Stimulated activated CD4-positive, alpha-beta T cell treated with anti-CD3 and anti-CD28 coated beads, Interleukin-4, amount 100 ng/mL, for 24 hours (primary cell): ENCODE results near the gene RAB11FIP4.
"Not testable (repeated sequence)": the region's sequence is repeated elsewhere in the genome, so short reads cannot be mapped to it uniquely, and the experiment has no call there.

ENCODE experiments used
- DNase-seq: peaks from one replicate; pipeline ENCODE4 v3.0.0-alpha.2; 2020

The RAB11FIP4 gene

DNA sequence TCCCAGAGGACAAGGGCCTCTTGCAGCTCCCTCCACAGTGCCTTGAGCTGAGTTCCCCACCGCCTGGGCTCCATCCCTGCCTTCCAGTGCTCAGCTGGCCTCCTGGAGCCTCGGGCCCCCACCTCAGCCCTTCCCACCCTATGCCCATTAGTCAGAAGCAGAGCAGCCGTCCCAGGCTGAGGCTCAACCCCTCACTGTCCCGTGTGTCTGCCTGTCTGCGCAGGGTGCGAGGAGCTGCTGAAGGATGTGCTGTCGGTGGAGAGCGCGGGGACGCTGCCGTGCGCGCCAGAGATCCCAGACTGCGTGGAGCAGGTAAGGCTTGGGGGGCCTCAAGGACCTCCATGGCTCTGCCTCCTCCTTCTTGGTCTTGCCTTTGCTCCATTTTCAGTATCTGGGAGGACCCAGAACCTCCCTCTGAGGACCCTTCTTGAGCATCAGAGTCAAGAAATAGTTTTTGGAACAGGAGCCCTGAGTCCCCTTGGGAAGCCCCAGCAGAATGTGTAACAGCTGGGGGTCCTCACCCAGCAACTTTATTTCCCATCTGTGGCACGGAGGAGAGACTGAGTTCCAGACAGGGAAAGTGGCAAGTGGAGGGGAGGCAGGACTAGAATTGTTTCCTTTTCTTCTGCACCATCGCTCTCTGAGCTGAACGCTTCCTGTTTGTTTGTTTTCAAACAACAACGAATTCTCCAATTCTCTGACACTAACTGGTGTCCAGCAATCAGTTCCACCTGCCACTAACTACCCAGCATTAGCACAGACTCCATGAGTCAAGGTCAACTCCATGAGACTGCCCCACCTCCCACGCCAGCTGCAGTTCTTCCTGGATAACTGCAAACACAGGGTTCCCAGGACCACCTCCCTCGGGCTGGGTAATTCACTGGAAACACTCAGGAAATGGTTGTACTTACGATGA is 42.6 kb downstream of the RAB11FIP4 start:
- no peak for DNase-seq

- DNase-seq, result no peak
Observed at GRCh38 chr17:31434727-31435050, 43.2 kb downstream of the RAB11FIP4 start.

GRCh38 chr17:31435581-31435980 is 44.1 kb downstream of the RAB11FIP4 start:
- DNase-seq, result no peak

- DNase-seq, result no peak
Observed at GRCh38 chr17:31437720-31438400, 46.4 kb downstream of the RAB11FIP4 start.

- no peak for DNase-seq
Observed at GRCh38 chr17:31439716-31440115, 48.2 kb downstream of the RAB11FIP4 start.

GRCh38 chr17:31442276-31442675 is 50.8 kb downstream of the RAB11FIP4 start:
- DNase-seq, result no peak

GRCh38 chr17:31442856-31443255 is 51.4 kb downstream of the RAB11FIP4 start:
- not testable (repeated sequence) for DNase-seq

DNA sequence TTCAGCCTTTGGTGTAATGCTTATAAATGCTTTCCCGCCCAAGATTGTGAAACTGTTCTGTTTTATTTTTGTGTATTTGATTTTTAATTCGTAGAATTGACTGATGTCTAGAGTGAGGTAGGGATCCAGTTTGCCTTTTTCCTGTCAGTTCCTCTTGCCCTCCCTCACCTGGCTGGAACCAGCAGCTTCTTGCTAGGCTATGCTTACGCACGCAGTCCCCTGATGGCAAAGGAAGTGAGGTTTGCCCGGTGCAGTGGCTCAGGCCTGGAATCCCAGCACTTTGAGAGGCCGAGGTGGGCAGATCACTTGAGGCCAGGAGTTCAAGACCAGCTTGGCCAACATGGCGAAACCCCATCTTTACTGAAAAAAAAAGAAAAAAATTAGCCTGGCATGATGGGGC is 51.9 kb downstream of the RAB11FIP4 start:
- no peak for DNase-seq

GRCh38 chr17:31444026-31444425 is 52.6 kb downstream of the RAB11FIP4 start:
- no peak for DNase-seq

GRCh38 chr17:31446195-31446967 is 54.9 kb downstream of the RAB11FIP4 start:
- no peak for DNase-seq

DNA sequence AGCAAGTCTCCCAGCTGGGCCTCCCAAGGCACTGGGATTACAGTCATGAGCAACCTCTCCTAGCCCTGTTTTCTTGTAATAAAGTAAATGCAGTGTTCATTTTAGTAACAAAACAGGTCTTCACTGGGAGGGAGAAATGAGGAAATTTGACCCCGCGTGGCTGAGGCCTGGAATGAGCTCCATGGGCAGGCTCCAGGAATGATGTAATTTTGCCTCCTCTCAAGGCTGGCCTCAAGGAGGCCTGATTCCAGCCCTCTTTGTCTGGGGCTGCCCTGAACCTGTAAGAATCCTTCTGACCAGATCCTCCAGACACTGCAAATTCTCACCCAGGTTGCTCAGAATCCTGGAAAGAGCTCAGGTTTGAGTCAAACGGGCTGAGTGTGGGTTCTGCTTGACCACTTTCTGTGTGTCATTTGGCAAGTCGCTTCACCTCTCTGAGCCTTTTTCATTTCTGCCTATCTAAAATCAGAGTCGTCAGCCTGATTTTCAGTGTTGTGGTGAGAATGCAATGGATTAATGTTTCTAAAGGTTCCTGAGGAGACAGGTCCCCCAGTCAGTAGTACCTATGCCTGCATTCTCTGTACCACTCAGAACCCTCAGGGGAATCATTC is 57.1 kb downstream of the RAB11FIP4 start:
- DNase-seq, result no peak

DNA sequence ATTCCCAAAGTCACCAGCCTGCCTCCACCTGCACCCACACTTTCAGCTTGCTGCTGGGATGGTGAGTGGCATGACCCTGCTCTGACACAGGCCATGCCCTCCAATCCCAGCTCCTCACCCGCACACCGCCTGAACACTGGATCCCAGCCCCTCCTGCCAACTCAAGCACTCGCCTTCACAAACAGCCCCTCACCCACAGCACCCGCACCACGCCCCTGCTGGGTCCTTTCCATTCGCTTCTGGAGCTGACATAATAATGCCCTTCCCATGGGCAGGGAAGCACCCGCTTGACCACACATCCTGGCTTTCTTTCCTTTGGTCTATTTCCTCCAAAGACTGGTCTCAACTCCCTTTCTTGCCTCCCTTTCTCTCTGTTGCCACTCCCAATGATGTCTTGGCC is 57.6 kb downstream of the RAB11FIP4 start:
- no peak for DNase-seq

DNA sequence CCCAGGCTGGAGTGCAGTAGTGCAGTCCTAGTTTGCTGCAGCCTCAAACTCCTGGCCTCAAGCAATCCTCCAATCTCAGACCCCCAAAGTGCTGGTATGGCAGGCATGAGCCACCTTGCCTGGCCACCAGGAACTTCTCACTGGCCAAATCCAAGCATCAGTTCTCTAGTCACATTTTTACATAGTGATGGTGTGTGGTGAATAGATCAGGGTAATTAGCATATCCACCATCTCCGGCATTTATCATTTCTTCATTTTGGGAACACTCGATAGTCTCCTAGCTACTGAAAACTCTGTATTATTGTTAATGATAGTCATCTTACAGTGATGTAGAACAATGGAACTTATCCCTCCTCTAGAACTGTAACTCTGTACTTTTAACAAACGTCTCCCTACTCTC is 58.3 kb downstream of the RAB11FIP4 start:
- DNase-seq, result no peak

- no peak for DNase-seq
Observed at GRCh38 chr17:31452101-31452500, 60.6 kb downstream of the RAB11FIP4 start.

GRCh38 chr17:31452561-31453110 is 61.2 kb downstream of the RAB11FIP4 start:
- no peak for DNase-seq

GRCh38 chr17:31453896-31454295 is 62.4 kb downstream of the RAB11FIP4 start:
- DNase-seq, result no peak

GRCh38 chr17:31456814-31457213 is 65.3 kb downstream of the RAB11FIP4 start:
- DNase-seq, result no peak

GRCh38 chr17:31457391-31458234 is 66.1 kb downstream of the RAB11FIP4 start:
- DNase-seq, result no peak

DNA sequence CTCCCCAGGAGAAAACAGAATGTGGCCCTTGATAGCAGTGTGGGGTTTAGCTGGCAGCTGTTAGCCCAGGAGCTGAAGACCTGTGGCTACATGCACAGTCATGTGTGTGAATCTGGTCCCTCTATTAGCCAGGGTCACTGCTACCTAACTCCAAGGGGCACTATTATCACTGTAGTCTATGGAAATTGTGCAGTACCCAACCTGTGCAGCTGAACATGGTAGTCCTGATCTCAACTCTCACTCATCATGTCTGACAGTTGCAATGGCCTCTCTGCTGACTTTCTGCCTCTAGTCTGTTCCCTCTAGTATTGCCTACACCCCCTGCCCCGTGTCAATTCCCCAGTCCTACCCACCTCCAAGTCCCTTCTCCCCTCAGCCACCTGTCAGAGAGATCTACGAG is 67.4 kb downstream of the RAB11FIP4 start:
- no peak for DNase-seq

- no peak for DNase-seq
Observed at GRCh38 chr17:31459716-31460115, 68.2 kb downstream of the RAB11FIP4 start.

DNA sequence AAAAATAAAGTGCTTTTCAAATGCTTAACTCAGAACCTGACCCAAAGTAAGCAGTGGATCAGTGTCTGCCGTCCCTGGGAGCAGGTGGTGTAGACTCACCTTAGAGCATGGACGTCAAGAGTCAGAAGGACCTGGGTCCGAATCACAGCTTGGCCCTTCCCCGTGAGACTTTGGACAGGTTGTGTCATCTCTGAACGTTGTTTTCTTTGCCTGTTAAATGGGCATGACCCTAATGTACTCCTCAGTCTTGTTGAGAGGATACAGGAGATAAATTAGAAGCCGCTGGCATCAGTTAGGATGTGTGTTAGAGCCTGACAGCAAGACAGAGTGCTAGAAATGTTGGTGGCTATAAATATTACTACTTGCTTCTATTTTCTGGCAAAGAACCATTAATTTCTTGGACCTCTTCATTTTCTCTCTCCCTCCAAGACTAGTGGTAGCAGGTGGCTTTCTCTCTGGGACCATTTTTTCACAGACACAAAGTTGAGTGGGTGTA is 68.8 kb downstream of the RAB11FIP4 start:
- no peak for DNase-seq
